GM10266 (cell line): ENCODE data around the gene RBM18.

Experiments used
- DNase-seq: peaks from one replicate; pipeline ENCODE4 v3.0.0; 2012; ENCODE audit errors: extremely low spot score
- TF ChIP-seq, protein P1 (sequence below): IDR thresholded peaks from 2 replicates; pipeline ENCODE4 v1.5.1; 2012; ENCODE audit warnings: mild to moderate bottlenecking, low read depth; ENCODE audit not compliant: control insufficient read depth, insufficient read depth; ENCODE audit errors: missing control alignments

The RBM18 gene

DNA sequence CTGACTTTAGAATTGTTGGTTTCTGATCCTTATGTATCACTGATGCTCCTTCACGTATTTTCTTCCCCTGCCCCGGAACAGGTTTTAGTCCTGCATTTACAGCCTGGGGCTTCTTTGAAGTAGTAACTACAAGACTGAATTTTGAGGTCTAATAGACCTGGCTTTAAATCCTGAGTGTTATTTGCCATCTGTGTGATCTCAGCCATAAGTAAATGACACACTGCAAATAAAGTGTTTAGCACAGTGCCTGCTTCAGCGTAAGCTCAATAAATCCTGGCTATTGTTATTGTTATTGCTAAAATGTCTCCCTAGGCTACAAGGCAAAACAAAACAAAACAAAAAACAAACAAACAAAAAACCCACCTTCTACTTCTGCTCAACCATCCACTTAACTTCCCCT is 20.3 kb downstream of the RBM18 start:
- TF ChIP-seq, protein P1, sequence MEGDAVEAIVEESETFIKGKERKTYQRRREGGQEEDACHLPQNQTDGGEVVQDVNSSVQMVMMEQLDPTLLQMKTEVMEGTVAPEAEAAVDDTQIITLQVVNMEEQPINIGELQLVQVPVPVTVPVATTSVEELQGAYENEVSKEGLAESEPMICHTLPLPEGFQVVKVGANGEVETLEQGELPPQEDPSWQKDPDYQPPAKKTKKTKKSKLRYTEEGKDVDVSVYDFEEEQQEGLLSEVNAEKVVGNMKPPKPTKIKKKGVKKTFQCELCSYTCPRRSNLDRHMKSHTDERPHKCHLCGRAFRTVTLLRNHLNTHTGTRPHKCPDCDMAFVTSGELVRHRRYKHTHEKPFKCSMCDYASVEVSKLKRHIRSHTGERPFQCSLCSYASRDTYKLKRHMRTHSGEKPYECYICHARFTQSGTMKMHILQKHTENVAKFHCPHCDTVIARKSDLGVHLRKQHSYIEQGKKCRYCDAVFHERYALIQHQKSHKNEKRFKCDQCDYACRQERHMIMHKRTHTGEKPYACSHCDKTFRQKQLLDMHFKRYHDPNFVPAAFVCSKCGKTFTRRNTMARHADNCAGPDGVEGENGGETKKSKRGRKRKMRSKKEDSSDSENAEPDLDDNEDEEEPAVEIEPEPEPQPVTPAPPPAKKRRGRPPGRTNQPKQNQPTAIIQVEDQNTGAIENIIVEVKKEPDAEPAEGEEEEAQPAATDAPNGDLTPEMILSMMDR, result no peak
- no peak for DNase-seq

- TF ChIP-seq, protein P1, result no peak
- DNase-seq, result no peak
Observed at GRCh38 chr9:122239722-122240121, 24.9 kb downstream of the RBM18 start.

DNA sequence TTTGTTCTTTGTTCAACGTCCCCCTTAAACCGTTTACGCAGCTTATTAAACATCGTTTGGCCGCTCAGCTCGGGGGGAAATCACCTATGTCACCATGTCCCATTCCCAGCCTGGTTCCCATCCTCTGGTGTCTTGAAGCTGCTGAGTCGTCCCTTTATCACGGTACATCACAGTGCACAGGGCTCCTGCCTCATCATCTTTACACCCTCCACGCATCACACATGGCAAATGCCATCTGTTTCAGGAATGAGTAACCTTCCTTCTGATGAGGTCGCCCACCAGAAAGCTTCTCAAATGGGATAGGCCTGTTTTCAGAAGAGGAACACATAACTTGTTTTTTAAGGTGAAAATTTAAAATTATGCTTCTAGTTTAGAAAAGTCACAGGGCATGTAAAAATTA is 28.0 kb downstream of the RBM18 start:
- TF ChIP-seq, protein P1, result no peak
- DNase-seq, result no peak

GRCh38 chr9:122234022-122234748 is 30.5 kb downstream of the RBM18 start:
- TF ChIP-seq, protein P1, result no peak
- DNase-seq, result no peak

- TF ChIP-seq, protein P1, result no peak
- DNase-seq, result no peak
Observed at GRCh38 chr9:122232796-122233306, 31.8 kb downstream of the RBM18 start.

DNA sequence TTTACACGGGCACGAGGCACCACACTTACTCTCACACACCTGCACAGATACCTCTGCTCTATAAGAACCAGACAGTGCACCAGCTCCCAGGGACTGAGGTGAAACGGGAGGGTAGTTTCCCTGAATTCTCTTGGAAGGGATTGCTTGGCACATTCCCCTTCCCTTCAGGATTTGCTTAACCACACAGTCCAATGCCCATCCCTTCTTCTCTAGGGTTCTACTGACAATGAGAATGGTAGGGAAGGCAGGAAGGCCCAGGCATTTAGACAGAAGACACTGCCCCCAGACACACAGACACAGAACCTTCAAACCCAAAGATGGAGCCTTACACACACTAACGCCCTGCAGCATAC is 35.2 kb downstream of the RBM18 start:
- TF ChIP-seq, protein P1, result no peak
- no peak for DNase-seq
